ENCODE results near the gene SLC43A3.
A peak's percentile ranks its signal among the peaks of the same experiment; 100 is the strongest.
"Not testable (repeated sequence)": the region's sequence is repeated elsewhere in the genome, so short reads cannot be mapped to it uniquely, and the experiment has no call there.

The SLC43A3 gene

GRCh38 chr11:57376095-57377090, 50.5 kb downstream of the SLC43A3 start:
- no peak for DNase-seq

- no peak for DNase-seq
Observed at GRCh38 chr11:57375490-57375889, 51.4 kb downstream of the SLC43A3 start.

- DNase-seq, result no peak
Observed at GRCh38 chr11:57374966-57375365, 52.0 kb downstream of the SLC43A3 start.

- no peak for DNase-seq
Observed at GRCh38 chr11:57373146-57373545, 53.8 kb downstream of the SLC43A3 start.

- no peak for DNase-seq
Observed at GRCh38 chr11:57370941-57371340, 56.0 kb downstream of the SLC43A3 start.

GRCh38 chr11:57370251-57370650, 56.7 kb downstream of the SLC43A3 start:
- peak; percentile 67 to 84 for DNase-seq

- DNase-seq, result peak; percentile 96 to 97
Observed at GRCh38 chr11:57368845-57369232, 58.1 kb downstream of the SLC43A3 start.

GRCh38 chr11:57368106-57368844, 58.6 kb downstream of the SLC43A3 start:
- peak; percentile 83 to 88 for DNase-seq

- peak in 1 of 2 experiments; percentile 25 for DNase-seq
Observed at GRCh38 chr11:57364851-57365660, 61.9 kb downstream of the SLC43A3 start.

GRCh38 chr11:57363131-57364080, 63.5 kb downstream of the SLC43A3 start:
- DNase-seq, result no peak

- no peak for DNase-seq
Observed at GRCh38 chr11:57361926-57362325, 65.0 kb downstream of the SLC43A3 start.

- not testable (repeated sequence) for DNase-seq
Observed at GRCh38 chr11:57361420-57361819, 65.5 kb downstream of the SLC43A3 start.

GRCh38 chr11:57360991-57361390, 65.9 kb downstream of the SLC43A3 start:
- peak in 1 of 2 experiments; percentile 79 for DNase-seq

GRCh38 chr11:57359896-57360690, 66.8 kb downstream of the SLC43A3 start:
- DNase-seq, result peak in 1 of 2 experiments; percentile 57

- DNase-seq, result no peak
Observed at GRCh38 chr11:57359396-57359795, 67.5 kb downstream of the SLC43A3 start.

- DNase-seq, result no peak
Observed at GRCh38 chr11:57358991-57359390, 67.9 kb downstream of the SLC43A3 start.

- no peak for DNase-seq
Observed at GRCh38 chr11:57358543-57358961, 68.4 kb downstream of the SLC43A3 start.

GRCh38 chr11:57357856-57358255, 69.1 kb downstream of the SLC43A3 start:
- peak; percentile 36 to 79 for DNase-seq

GRCh38 chr11:57357310-57357709, 69.6 kb downstream of the SLC43A3 start:
- DNase-seq, result no peak

All from NCI-H524 (cell line).